HL-60 (cell line): Measurements from ENCODE around the gene PDK1.

Source experiments
- TF ChIP-seq, protein P1 (sequence below): IDR thresholded peaks from one replicate; pipeline ENCODE4 v1.5.1; 2011; ENCODE audit warnings: low read length, control low read depth, inconsistent platforms; ENCODE audit not compliant: insufficient read depth
- TF ChIP-seq, protein P2 (sequence below): IDR thresholded peaks from 2 replicates; pipeline ENCODE4 v1.6.1; 2012; ENCODE audit warnings: low read depth; ENCODE audit not compliant: insufficient replicate concordance

DNA sequence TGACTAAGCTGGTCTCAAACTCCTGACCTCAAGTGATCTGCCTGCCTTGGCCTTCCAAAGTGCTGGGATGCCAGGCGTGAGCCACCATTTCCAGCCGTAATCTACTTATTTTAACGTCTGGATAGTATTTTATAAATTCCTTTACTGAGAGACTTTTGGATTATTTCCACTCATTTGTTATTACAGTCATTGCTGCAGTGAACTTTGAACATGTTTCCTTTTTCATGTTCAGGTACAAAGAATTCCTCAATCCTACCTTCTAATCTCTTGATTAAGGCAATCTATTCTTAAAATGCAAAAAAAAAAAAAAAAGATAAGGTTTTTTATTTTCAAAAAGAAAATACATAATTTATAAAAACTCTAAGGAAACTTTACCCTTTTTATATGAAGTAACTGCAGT, 78.6 kb downstream of the PDK1 start:
- TF ChIP-seq, protein P1, sequence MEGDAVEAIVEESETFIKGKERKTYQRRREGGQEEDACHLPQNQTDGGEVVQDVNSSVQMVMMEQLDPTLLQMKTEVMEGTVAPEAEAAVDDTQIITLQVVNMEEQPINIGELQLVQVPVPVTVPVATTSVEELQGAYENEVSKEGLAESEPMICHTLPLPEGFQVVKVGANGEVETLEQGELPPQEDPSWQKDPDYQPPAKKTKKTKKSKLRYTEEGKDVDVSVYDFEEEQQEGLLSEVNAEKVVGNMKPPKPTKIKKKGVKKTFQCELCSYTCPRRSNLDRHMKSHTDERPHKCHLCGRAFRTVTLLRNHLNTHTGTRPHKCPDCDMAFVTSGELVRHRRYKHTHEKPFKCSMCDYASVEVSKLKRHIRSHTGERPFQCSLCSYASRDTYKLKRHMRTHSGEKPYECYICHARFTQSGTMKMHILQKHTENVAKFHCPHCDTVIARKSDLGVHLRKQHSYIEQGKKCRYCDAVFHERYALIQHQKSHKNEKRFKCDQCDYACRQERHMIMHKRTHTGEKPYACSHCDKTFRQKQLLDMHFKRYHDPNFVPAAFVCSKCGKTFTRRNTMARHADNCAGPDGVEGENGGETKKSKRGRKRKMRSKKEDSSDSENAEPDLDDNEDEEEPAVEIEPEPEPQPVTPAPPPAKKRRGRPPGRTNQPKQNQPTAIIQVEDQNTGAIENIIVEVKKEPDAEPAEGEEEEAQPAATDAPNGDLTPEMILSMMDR, result no peak
- TF ChIP-seq, protein P2, sequence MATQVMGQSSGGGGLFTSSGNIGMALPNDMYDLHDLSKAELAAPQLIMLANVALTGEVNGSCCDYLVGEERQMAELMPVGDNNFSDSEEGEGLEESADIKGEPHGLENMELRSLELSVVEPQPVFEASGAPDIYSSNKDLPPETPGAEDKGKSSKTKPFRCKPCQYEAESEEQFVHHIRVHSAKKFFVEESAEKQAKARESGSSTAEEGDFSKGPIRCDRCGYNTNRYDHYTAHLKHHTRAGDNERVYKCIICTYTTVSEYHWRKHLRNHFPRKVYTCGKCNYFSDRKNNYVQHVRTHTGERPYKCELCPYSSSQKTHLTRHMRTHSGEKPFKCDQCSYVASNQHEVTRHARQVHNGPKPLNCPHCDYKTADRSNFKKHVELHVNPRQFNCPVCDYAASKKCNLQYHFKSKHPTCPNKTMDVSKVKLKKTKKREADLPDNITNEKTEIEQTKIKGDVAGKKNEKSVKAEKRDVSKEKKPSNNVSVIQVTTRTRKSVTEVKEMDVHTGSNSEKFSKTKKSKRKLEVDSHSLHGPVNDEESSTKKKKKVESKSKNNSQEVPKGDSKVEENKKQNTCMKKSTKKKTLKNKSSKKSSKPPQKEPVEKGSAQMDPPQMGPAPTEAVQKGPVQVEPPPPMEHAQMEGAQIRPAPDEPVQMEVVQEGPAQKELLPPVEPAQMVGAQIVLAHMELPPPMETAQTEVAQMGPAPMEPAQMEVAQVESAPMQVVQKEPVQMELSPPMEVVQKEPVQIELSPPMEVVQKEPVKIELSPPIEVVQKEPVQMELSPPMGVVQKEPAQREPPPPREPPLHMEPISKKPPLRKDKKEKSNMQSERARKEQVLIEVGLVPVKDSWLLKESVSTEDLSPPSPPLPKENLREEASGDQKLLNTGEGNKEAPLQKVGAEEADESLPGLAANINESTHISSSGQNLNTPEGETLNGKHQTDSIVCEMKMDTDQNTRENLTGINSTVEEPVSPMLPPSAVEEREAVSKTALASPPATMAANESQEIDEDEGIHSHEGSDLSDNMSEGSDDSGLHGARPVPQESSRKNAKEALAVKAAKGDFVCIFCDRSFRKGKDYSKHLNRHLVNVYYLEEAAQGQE, result no peak
